ENCODE data around the gene ANKUB1. TPM values are rescaled to one million over a fixed set of nuclear protein-coding genes. Genes with fewer than 3 reads are reported as not detected.
"Not testable (repeated sequence)": the region's sequence is repeated elsewhere in the genome, so short reads cannot be mapped to it uniquely, and the experiment has no call there.

Gene ANKUB1
- total RNA-seq, 2 experiments from 2014 or later = not detected

DNA sequence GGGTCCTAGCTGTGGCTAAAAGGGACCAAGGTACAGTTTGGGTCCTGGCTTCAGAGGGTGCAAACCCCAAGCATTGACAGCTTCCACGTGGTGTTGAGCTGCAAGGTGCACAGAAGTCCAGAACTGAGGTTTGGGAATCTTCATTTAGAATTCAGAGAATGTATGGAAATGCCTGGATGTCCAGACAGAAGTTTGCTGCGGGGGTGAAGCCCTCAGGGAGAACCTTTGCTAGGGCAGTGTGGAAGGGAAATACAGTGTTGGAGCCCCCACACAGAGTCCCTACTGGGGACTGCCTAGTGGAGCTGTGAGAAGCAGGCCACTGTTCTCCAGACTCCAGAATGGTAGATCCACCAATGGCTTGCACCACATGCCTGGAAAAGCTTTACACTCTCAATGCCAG lies 38.5 kb upstream of the ANKUB1 start:
- TF ChIP-seq, protein P1, sequence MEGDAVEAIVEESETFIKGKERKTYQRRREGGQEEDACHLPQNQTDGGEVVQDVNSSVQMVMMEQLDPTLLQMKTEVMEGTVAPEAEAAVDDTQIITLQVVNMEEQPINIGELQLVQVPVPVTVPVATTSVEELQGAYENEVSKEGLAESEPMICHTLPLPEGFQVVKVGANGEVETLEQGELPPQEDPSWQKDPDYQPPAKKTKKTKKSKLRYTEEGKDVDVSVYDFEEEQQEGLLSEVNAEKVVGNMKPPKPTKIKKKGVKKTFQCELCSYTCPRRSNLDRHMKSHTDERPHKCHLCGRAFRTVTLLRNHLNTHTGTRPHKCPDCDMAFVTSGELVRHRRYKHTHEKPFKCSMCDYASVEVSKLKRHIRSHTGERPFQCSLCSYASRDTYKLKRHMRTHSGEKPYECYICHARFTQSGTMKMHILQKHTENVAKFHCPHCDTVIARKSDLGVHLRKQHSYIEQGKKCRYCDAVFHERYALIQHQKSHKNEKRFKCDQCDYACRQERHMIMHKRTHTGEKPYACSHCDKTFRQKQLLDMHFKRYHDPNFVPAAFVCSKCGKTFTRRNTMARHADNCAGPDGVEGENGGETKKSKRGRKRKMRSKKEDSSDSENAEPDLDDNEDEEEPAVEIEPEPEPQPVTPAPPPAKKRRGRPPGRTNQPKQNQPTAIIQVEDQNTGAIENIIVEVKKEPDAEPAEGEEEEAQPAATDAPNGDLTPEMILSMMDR (IDR thresholded peaks at IDR 0.05) = no peak
- Histone ChIP-seq H3K27me3 (ENCODE audit: control insufficient read depth in 1 of 2, insufficient read depth in 2 of 2, low read length in 2 of 2) (no peaks in the 10 kb centered on the region), H3K36me3 (ENCODE audit: insufficient read depth, low read length) (peaks cover 5% of the 10 kb centered on the region), H3K4me1 (ENCODE audit: insufficient read depth, low read length) (no peaks in the 10 kb centered on the region), H3K27ac (ENCODE audit: low read depth in 1 of 2, low read length in 2 of 2) (no peak overlapping the region), H3K9me3 (ENCODE audit: control insufficient read depth in 1 of 2, insufficient read depth in 1 of 2, low read length in 2 of 2) (peaks cover 18 to 54% of the 10 kb centered on the region in 2 experiments), H3K4me3 (ENCODE audit: low read length) (no peak overlapping the region)
- Mint-ChIP-seq H3K27ac (no peak overlapping the region), H3K36me3 (ENCODE audit: low read depth) (peaks cover 74% of the 10 kb centered on the region), H3K4me3 (no peak overlapping the region), H3K9me3 (peaks cover 9% of the 10 kb centered on the region), H3K27me3 (no peaks in the 10 kb centered on the region), H3K4me1 (ENCODE audit: low read depth) (peaks cover 14% of the 10 kb centered on the region)
- POLR2A ChIA-PET = no interaction called here
- CTCF ChIA-PET = no interaction called here
- intact Hi-C loops (cut with DNase I, micrococcal nuclease) = no loop called here
- ATAC-seq (ENCODE audit: poor library complexity) (no peak), DNase-seq (no peak)

DNA sequence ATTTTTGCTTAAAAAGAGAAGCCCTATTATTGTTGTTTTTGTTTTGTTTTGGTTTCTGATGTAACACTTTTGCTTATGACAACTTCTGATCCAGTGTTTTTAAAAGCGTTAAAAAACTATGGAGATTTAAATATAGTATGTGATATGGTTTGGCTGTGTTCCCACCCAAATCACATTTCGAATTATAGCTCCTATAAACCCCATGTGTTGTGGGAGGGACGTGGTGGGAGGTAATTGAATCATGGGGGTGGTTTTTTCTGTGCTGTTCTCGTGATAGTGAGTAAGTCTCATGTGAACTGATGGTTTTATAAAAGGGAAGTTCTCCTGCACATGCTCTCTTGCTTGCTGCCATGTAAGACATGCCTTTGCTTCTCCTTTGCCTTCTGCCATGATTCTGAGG lies 37.3 kb upstream of the ANKUB1 start:
- DNase-seq; CTCF ChIA-PET; H3K27me3 Mint-ChIP-seq; H3K4me3 Mint-ChIP-seq; H3K36me3 ChIP-seq (ENCODE audit: insufficient read depth, low read length); H3K27ac ChIP-seq (ENCODE audit: low read depth in 1 of 2, low read length in 2 of 2); intact Hi-C loops (cut with DNase I, micrococcal nuclease); H3K9me3 Mint-ChIP-seq; H3K27me3 ChIP-seq (ENCODE audit: control insufficient read depth in 1 of 2, insufficient read depth in 2 of 2, low read length in 2 of 2); POLR2A ChIA-PET; H3K27ac Mint-ChIP-seq; ATAC-seq (ENCODE audit: poor library complexity); H3K4me3 ChIP-seq (ENCODE audit: low read length); H3K4me1 ChIP-seq (ENCODE audit: insufficient read depth, low read length): not testable (repeated sequence)
- peaks cover 21% of the 10 kb centered on the region for H3K4me1 Mint-ChIP-seq (ENCODE audit: low read depth)
- peaks cover 18 to 46% of the 10 kb centered on the region in 2 experiments for H3K9me3 ChIP-seq (ENCODE audit: control insufficient read depth in 1 of 2, insufficient read depth in 1 of 2, low read length in 2 of 2)
- peaks cover 70% of the 10 kb centered on the region for H3K36me3 Mint-ChIP-seq (ENCODE audit: low read depth)

DNA sequence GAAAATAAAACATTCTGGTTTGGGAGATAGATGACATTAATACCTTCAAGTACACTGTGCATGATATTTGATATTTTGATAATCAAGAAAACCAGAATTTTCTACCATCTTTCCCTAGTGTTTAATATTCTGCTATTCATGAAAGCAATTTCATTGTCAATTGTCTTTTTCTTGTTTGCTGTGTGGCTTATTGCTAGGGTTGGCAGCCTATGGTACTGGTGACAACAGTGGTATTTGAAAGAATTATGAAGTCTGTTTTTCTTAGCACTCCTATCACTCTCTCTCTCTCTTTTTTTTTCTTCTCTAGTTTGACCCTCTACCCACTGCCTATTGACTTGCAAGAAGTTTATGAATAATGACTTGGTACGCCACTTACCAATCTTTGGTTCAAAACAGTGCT lies 36.0 kb upstream of the ANKUB1 start:
- no peak for ATAC-seq (ENCODE audit: poor library complexity)
- intact Hi-C loops (cut with DNase I, micrococcal nuclease) = no loop called here
- H3K9me3 Mint-ChIP-seq = peaks cover 6% of the 10 kb centered on the region
- Histone ChIP-seq H3K4me1 (ENCODE audit: insufficient read depth, low read length) (no peaks in the 10 kb centered on the region), H3K27me3 (ENCODE audit: control insufficient read depth in 1 of 2, insufficient read depth in 2 of 2, low read length in 2 of 2) (no peaks in the 10 kb centered on the region), H3K9me3 (ENCODE audit: control insufficient read depth in 1 of 2, insufficient read depth in 1 of 2, low read length in 2 of 2) (peaks cover 18 to 34% of the 10 kb centered on the region in 2 experiments), H3K4me3 (ENCODE audit: low read length) (no peak overlapping the region), H3K36me3 (ENCODE audit: insufficient read depth, low read length) (peaks cover 5% of the 10 kb centered on the region), H3K27ac (ENCODE audit: low read depth in 1 of 2, low read length in 2 of 2) (no peak overlapping the region)
- no peak for DNase-seq
- no peak overlapping the region for H3K4me3 Mint-ChIP-seq
- peaks cover 67% of the 10 kb centered on the region for H3K36me3 Mint-ChIP-seq (ENCODE audit: low read depth)
- CTCF ChIA-PET = interaction anchor here (0.7 kb wide), 1 partner anchor 699 kb away, joined by 3 read pairs; no protein-coding TSS in a partner anchor
- peaks cover 28% of the 10 kb centered on the region for H3K4me1 Mint-ChIP-seq (ENCODE audit: low read depth)
- no peaks in the 10 kb centered on the region for H3K27me3 Mint-ChIP-seq
- TF ChIP-seq, protein P1 (IDR thresholded peaks at IDR 0.05) = no peak
- POLR2A ChIA-PET = no interaction called here
- H3K27ac Mint-ChIP-seq = no peak overlapping the region

DNA sequence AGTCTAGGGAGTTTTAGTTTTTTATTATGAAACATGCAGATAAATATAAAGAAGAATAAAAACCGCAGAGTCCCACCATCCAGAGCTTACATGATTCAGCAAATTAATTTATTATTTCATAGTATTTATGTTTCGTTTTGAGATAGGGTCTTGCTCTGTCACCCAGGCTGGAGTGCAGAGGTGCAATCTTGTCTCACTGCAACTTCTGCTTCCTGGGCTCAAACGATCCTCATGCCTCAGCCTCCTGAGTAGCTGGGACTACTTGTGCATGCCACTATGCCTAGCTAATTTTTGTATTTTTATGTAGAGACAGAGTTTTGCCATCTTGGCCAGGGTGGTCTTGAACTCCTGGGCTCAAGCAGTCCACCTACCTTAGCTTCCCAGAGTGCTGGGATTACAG lies 34.3 kb upstream of the ANKUB1 start:
- Histone ChIP-seq H3K4me3 (ENCODE audit: low read length) (no peak overlapping the region), H3K4me1 (ENCODE audit: insufficient read depth, low read length) (no peaks in the 10 kb centered on the region), H3K36me3 (ENCODE audit: insufficient read depth, low read length) (peaks cover 5% of the 10 kb centered on the region), H3K9me3 (ENCODE audit: control insufficient read depth in 1 of 2, insufficient read depth in 1 of 2, low read length in 2 of 2) (peaks cover 14 to 17% of the 10 kb centered on the region in 2 experiments), H3K27ac (ENCODE audit: low read depth in 1 of 2, low read length in 2 of 2) (no peak overlapping the region), H3K27me3 (ENCODE audit: control insufficient read depth in 1 of 2, insufficient read depth in 2 of 2, low read length in 2 of 2) (no peaks in the 10 kb centered on the region)
- no peaks in the 10 kb centered on the region for H3K27me3 Mint-ChIP-seq
- DNase-seq = no peak
- peaks cover 64% of the 10 kb centered on the region for H3K36me3 Mint-ChIP-seq (ENCODE audit: low read depth)
- no peak overlapping the region for H3K27ac Mint-ChIP-seq
- no peak for ATAC-seq (ENCODE audit: poor library complexity)
- peaks cover 45% of the 10 kb centered on the region for H3K4me1 Mint-ChIP-seq (ENCODE audit: low read depth)
- ChIA-PET CTCF (no interaction called here), POLR2A (no interaction called here)
- intact Hi-C loops (cut with DNase I, micrococcal nuclease) = no loop called here
- H3K9me3 Mint-ChIP-seq = peaks cover 3% of the 10 kb centered on the region
- TF ChIP-seq, protein P1 (IDR thresholded peaks at IDR 0.05) = no peak
- no peak overlapping the region for H3K4me3 Mint-ChIP-seq

Measured in CD4-positive, alpha-beta T cell (primary cell).